ENCODE data around the gene FOXE1. TPM values are rescaled to one million over a fixed set of nuclear protein-coding genes. Genes with fewer than 3 reads are reported as not detected.

Gene FOXE1
- total and polyA plus RNA-seq, 2 of the 13 experiments (the other 11 are each of a cell fraction or from before 2014, with no cell fraction given): not detected

DNA sequence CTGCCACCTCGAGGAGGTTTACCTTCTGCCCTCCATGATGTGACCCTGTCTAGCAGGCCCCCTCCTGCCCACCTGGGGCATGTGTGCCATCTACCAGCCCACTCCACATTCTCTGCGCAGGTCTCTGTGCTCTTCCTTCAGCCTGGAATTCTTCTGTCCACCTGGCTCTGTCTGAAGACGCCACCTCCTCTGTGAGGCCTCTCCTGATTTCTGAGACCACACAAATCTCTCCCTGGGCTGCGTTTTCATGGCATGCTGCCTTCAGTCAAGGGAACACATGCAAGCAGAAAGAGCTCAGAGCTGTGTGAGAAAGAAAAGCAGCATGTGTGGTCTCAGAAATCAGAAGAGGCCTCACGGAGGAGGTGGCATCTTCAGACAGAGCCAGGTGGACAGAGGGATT lies 22.1 kb downstream of the FOXE1 start:
- Histone ChIP-seq H3K9me3 (ENCODE audit: low read length) (no peaks in the 10 kb centered on the region), H2AFZ (ENCODE audit: low read length) (no peak overlapping the region), H3K79me2 (ENCODE audit: insufficient read depth, low read length) (no peaks in the 10 kb centered on the region), H3K4me1 (ENCODE audit: insufficient read depth, low read length) (peaks cover 15% of the 10 kb centered on the region), H3K4me2 (ENCODE audit: low read depth, low read length) (no peak overlapping the region), H3K27ac (ENCODE audit: extremely low read length, insufficient read depth, low read length) (no peak overlapping the region), H3K27me3 (ENCODE audit: control insufficient read depth in 1 of 2, insufficient read depth in 2 of 2, low read length in 2 of 2) (0 out of 5 replicates have a peak, but pooled peaks cover 0 to 2% of the 10 kb centered on the region in 2 experiments), H3K4me3 (replicated peaks in 1 of 3; ENCODE audit: insufficient read depth in 1 of 3, low read depth in 2 of 3, low read length in 3 of 3) (no peak overlapping the region), H4K20me1 (ENCODE audit: insufficient read depth, low read length) (no peaks in the 10 kb centered on the region), H3K36me3 (replicated peaks in 1 of 2; ENCODE audit: control insufficient read depth in 1 of 2, insufficient read depth in 2 of 2, low read length in 2 of 2) (no peaks in the 10 kb centered on the region), H3K9ac (ENCODE audit: insufficient read depth, low read depth, low read length) (no peak overlapping the region)
- no peak for DNase-seq (ENCODE audit: low spot score)
- in situ Hi-C loops (cut with HindIII; ENCODE audit: extremely low pct_ligation_motif_present, low pct_unique_long_range_greater_than_20kb) (no loop called here), intact Hi-C loops (cut with micrococcal nuclease; ENCODE audit: unreplicated experiment) (no loop called here)
- no peak for ATAC-seq
- TF ChIP-seq ZNF670 (CRISPR knock-in tag; IDR thresholded peaks at IDR 0.05; ENCODE audit: borderline replicate concordance): no peak
- CTCF ChIA-PET (ENCODE audit: low intra/inter-chr PET ratio, low total read pairs): no interaction called here
- POLR2A ChIA-PET: no interaction called here
- FAIRE-seq: no peak
- WGBS (ENCODE audit: low lambda C conversion rate): 10% methylated on average over 5 of the region's 5 CpGs
- BruUV-seq (replicated peaks): no TSS peak

DNA sequence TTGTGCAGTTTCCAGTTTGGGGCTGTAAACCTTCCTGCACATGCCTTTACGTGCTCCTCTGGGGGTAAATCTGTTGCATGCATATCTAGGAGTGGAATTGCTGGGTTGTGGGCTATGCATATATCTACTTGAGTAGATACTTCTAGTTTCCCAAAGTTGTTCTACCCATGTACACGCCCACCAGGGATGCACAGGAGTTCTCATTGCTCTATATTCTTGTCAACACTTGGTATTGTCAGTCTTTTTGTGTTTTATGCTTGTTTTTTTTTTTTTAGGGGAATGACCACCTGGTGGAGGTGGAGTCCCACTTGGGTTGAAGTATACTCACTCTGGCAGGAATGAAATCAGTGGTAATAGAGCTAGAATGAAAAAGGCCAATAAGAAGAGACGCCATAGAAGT lies 23.0 kb downstream of the FOXE1 start:
- H3K27ac ChIP-seq (ENCODE audit: extremely low read length, insufficient read depth, low read length): no peak overlapping the region
- DNase-seq (ENCODE audit: low spot score): no peak
- no peak overlapping the region for H2AFZ ChIP-seq (ENCODE audit: low read length)
- H4K20me1 ChIP-seq (ENCODE audit: insufficient read depth, low read length): no peaks in the 10 kb centered on the region
- no peak for TF ChIP-seq ZSCAN31 (CRISPR knock-in tag; IDR thresholded peaks at IDR 0.05; ENCODE audit: low read depth)
- no peak for TF ChIP-seq ZSCAN29 (CRISPR knock-in tag; conservative IDR thresholded peaks at IDR 0.05)
- no peak for TF ChIP-seq KLF6 (CRISPR knock-in tag; IDR thresholded peaks at IDR 0.05)
- TF ChIP-seq PHF20 (CRISPR knock-in tag; IDR thresholded peaks at IDR 0.05): no peak
- no peak for TF ChIP-seq ARNT2 (CRISPR knock-in tag; IDR thresholded peaks at IDR 0.05; ENCODE audit: low read depth)
- TF ChIP-seq SIN3B (IDR thresholded peaks at IDR 0.05; ENCODE audit: low read length): no peak
- TF ChIP-seq ZNF556 (CRISPR knock-in tag; IDR thresholded peaks at IDR 0.05; ENCODE audit: borderline replicate concordance): no peak
- TF ChIP-seq, protein P1, sequence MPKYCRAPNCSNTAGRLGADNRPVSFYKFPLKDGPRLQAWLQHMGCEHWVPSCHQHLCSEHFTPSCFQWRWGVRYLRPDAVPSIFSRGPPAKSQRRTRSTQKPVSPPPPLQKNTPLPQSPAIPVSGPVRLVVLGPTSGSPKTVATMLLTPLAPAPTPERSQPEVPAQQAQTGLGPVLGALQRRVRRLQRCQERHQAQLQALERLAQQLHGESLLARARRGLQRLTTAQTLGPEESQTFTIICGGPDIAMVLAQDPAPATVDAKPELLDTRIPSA (CRISPR knock-in tag; IDR thresholded peaks at IDR 0.05; ENCODE audit: borderline replicate concordance): no peak
- H3K4me1 ChIP-seq (ENCODE audit: insufficient read depth, low read length): peaks cover 15% of the 10 kb centered on the region
- H3K4me3 ChIP-seq (replicated peaks in 1 of 3; ENCODE audit: insufficient read depth in 1 of 3, low read depth in 2 of 3, low read length in 3 of 3): no peak overlapping the region
- intact Hi-C loops (cut with micrococcal nuclease; ENCODE audit: unreplicated experiment) (no loop called here), in situ Hi-C loops (cut with HindIII; ENCODE audit: extremely low pct_ligation_motif_present, low pct_unique_long_range_greater_than_20kb) (no loop called here)
- H3K36me3 ChIP-seq (replicated peaks in 1 of 2; ENCODE audit: control insufficient read depth in 1 of 2, insufficient read depth in 2 of 2, low read length in 2 of 2): no peaks in the 10 kb centered on the region
- H3K9me3 ChIP-seq (ENCODE audit: low read length): no peaks in the 10 kb centered on the region
- no peak overlapping the region for H3K4me2 ChIP-seq (ENCODE audit: low read depth, low read length)
- no peak overlapping the region for H3K9ac ChIP-seq (ENCODE audit: insufficient read depth, low read depth, low read length)
- no peaks in the 10 kb centered on the region for H3K79me2 ChIP-seq (ENCODE audit: insufficient read depth, low read length)
- ATAC-seq: no peak
- ChIA-PET POLR2A (interaction anchor here (1.7 kb wide), 1 partner anchor 46 kb away, joined by 5 read pairs; the partner anchor contains the start of gene TRMO), CTCF (ENCODE audit: low intra/inter-chr PET ratio, low total read pairs) (no interaction called here)
- FAIRE-seq: no peak
- no TSS peak for BruUV-seq (replicated peaks)
- 33% methylated on average over 3 of the region's 3 CpGs for WGBS (ENCODE audit: low lambda C conversion rate)
- no peaks in the 10 kb centered on the region for H3K27me3 ChIP-seq (ENCODE audit: control insufficient read depth in 1 of 2, insufficient read depth in 2 of 2, low read length in 2 of 2)
